Retinal pigment epithelial cell (primary cell): ENCODE results near the gene HYAL4.

Source experiments
- DNase-seq: peaks from one replicate; pipeline ENCODE4 v3.0.0-alpha.2; 2010; ENCODE audit warnings: low read depth
- H3K4me3 ChIP-seq: 2 replicates; pipeline ENCODE4 v1.5.1; 2011; ENCODE audit warnings: mild to moderate bottlenecking, low read length, control low read depth, moderate library complexity
- TF ChIP-seq, protein P1 (sequence below): conservative IDR thresholded peaks from 2 replicates; pipeline ENCODE4 v1.5.1; 2011; ENCODE audit warnings: low read depth, low read length, control low read depth, inconsistent platforms

HYAL4 gene, protein sequence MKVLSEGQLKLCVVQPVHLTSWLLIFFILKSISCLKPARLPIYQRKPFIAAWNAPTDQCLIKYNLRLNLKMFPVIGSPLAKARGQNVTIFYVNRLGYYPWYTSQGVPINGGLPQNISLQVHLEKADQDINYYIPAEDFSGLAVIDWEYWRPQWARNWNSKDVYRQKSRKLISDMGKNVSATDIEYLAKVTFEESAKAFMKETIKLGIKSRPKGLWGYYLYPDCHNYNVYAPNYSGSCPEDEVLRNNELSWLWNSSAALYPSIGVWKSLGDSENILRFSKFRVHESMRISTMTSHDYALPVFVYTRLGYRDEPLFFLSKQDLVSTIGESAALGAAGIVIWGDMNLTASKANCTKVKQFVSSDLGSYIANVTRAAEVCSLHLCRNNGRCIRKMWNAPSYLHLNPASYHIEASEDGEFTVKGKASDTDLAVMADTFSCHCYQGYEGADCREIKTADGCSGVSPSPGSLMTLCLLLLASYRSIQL

DNA sequence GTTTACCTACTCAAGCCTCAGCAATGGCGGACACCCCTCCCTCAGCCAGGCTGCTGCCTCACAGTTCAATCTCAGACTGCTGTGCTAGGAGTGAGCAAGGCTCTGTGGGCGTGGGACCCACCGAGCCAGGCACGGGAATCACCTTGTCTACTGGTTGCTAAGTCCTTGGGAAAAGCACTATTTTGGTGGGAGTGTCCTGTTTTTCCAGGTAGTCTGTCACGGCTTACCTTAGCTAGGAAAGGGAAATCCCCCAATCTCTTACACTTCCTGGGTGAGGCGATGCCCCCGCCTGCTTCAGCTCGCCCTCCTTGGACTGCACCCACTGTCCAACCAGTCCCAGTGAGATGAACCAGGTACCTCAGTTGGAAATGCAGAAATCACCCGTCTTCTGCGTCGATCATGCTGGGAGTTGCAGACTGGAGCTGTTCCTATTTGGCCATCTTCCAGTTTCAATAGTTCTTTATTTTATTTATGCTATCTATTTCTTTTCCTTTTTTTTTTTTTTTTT is at the start of gene HYAL4:
Gene HYAL4 (plus strand): TSS at position 458 of the 508 bp plus-strand sequence. CDS start 23,105 bp downstream, outside the sequence.
- no peak within 1 kb of the TSS for H3K4me3 ChIP-seq
- TF ChIP-seq, protein P1, sequence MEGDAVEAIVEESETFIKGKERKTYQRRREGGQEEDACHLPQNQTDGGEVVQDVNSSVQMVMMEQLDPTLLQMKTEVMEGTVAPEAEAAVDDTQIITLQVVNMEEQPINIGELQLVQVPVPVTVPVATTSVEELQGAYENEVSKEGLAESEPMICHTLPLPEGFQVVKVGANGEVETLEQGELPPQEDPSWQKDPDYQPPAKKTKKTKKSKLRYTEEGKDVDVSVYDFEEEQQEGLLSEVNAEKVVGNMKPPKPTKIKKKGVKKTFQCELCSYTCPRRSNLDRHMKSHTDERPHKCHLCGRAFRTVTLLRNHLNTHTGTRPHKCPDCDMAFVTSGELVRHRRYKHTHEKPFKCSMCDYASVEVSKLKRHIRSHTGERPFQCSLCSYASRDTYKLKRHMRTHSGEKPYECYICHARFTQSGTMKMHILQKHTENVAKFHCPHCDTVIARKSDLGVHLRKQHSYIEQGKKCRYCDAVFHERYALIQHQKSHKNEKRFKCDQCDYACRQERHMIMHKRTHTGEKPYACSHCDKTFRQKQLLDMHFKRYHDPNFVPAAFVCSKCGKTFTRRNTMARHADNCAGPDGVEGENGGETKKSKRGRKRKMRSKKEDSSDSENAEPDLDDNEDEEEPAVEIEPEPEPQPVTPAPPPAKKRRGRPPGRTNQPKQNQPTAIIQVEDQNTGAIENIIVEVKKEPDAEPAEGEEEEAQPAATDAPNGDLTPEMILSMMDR: no peak
- DNase-seq: no peak

DNA sequence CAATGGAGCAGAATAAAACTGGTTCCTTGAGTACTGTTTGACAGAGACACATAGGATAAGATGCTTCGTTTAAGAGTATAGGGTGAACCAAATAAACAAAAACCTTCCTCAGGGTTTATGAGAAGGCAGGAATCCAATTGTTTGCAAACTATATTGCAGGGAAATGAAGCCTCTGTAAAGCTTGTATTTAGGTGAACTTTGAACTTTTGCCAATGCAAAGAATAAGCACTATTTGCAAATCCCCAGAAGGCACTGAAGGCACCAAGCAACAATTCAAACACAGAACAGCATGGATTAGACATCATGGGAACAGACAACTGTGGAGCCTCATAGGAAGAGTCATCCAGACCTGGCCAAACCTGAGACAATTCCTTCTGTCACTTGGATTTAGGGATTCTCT is 49.1 kb upstream of the HYAL4 start:
- no peak for DNase-seq
- TF ChIP-seq, protein P1: no peak

DNA sequence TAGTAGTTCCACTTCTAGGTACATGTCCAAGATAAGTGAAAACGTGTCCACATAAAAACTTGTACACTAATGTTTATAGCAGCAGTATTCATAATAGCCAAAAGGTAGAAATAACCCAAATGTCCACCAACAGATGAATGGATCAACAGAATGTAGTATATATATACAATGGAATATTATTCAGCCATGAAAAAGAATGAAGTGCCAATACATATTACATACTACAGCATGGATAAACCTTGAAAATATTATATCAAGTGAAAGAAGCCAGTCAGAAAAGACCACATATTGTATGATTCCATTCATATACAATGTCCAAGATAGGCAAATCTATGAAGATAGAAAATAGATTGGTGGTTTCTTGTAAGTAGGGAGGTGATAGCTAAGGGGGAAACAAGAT is 48.4 kb upstream of the HYAL4 start:
- TF ChIP-seq, protein P1: no peak
- H3K4me3 ChIP-seq: no peak overlapping the region
- DNase-seq: no peak

More for the DNA sequence above, 49.1 kb upstream of the HYAL4 start:
- H3K4me3 ChIP-seq: no peak overlapping the region

DNA sequence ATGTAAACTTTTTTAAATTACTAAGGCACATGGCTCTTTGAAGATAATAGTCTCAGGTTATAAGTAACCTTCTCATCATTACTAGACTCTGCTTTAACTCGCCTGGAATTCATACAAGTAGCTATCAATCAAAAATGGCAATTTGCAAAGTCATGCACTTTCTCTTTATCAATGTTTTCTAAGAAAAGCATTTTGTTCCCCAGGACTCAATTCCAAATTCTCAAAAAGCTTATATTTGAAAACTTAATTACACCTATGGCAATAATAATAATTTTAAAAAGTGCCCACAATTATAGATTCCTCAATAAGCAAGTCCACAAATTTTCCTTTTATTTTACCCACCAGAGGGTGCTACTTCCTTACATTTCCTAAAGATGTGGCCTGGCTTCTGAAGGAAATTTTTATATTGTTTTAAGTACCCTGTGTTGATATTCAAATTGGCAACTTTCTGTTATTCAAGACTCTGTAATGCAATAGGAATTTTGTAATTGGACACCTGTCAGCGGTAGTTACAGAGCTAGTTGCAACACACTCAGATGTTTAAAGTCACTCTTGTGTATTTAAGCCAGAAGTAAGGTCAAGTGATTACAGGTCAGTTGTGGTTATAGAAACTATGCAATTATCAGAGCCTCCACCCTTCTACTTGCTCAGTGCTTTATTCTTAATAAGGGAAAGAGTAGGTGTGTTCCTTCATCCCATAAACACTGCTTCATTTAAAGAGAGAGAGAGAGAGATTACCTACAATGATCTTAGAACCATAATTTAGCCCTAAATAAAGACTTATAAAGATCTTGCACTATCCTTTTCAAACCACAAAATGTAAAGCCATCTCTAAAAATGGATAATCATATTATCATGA is 47.1 kb upstream of the HYAL4 start:
- H3K4me3 ChIP-seq: peak overlapping the region; percentile 16
- TF ChIP-seq, protein P1: peak; percentile 46
- DNase-seq: peak; percentile 99

DNA sequence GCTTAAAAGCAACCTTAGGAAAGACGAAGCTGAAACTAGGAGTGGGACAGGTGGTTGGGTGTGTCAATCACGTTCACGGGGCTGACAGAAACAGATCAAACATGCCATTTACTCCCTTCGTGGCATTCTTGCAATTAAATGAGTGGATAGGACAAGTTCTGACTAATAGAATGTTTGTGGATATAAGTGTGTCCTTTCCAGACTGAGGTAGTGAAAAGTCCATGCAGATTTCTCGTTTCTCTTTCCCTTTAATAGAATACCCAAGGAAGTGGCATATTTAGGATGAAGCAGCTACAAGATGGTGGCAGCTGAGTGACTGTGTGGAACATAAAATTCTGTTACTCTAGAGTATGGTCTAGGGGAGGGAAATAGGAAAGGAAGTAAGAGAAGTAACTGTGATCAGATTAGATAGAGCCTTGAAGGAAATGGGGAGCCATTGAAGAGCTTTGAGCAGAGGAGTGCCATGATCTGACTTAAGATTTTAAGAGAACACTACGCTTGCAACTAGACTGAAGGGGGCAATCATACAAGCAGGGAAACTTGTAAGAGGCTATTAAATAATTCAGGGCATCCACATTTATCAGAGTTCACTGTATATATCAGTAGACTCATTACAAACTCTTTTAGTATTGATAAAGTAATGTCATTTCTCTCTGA is 46.3 kb upstream of the HYAL4 start:
- TF ChIP-seq, protein P1: no peak
- no peak for DNase-seq
- peak overlapping the region; percentile 16 for H3K4me3 ChIP-seq

DNA sequence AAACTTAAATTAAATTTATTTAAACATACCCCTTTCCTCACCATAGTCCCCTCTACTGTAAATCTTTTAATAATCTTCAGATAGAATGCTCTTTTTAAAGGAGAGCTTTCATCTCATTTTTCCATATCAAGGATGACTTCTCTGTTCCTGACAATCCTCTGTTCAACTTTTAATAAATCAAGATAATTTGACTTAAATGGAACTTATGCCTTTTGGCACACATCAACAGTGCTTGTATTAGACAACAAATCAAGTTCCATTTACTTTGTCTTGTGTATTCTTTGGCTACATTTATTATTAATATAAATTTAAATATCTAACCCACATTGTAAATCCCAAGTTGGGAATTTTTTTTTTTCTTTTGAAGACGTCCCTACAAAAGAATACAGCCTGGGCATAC is 42.7 kb upstream of the HYAL4 start:
- no peak for DNase-seq
- TF ChIP-seq, protein P1: no peak

More for the DNA sequence above, 42.7 kb upstream of the HYAL4 start:
- H3K4me3 ChIP-seq: no peak overlapping the region
